Activated naive CD4-positive, alpha-beta T cell (primary cell): ENCODE measurements around the gene H2AZ2.
"Not testable (repeated sequence)": the region's sequence is repeated elsewhere in the genome, so short reads cannot be mapped to it uniquely, and the experiment has no call there.

Experiments used
- DNase-seq, 4 experiments: peaks; one replicate each; lab custom pipeline; 2025; lab: John Stamatoyannopoulos, UW

H2AZ2 gene

DNA sequence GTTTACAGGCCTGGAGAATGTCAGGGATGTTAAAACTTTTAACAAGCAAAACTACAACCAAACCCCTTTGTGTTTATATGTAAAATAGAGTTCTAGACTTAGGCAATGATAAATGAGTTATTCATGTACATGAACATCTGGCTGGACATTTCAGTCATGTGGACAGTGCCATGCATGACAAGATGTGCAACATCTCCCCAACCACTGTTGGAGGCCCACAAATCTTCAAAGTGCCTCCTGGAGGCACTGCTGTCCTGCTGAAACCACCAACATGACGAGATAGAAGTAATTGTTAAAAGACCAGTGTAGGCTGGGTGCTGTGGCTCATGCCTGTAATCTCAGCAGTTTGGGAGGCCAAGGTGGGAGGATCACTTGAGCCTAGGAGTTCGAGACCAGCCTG is 33.0 kb downstream of the H2AZ2 start:
- no peak for DNase-seq

GRCh38 chr7:44811571-44811970 is 36.3 kb downstream of the H2AZ2 start:
- no peak for DNase-seq

DNA sequence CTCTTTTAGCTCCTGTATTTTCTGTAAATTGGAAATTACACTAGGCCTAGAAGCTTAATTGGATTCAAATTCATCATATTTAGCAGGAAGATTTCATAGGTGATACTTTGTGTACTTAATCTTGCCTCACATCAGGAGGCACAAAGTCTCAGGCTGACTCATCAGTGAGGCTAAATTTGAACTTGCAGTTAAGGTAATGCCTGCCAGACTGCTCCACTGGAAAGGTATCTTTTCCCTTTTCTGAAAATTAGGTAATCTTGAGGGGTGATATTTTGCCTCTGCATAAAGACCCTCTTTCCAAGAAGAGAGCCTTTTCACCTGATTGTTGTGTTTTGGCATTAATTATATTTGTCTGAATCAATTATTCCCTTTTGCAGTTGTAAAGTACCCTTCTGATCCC is 36.8 kb downstream of the H2AZ2 start:
- no peak for DNase-seq

DNA sequence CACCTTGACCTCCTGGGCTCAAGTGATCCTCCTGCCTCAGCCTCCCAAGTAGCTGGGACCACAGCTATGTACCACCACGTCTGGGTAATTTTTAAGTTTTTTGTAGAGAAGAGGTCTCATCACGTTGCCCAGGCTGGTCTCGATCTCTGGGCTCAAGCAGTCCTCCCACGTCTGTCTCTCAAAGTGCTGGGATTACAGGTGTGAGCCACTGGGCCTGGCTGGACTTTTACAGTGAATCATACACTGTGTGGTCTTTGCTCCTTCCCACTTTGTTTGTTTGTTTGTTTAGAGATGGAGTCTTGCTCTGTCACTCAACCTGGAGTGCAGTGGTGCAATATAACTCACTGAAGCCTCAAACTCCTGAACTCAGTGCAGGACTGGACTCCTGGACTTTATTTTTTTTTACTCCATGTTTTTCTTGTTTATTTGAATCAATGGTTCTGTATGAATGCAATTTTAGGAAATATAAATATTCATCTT is 38.9 kb downstream of the H2AZ2 start:
- DNase-seq: no peak

DNA sequence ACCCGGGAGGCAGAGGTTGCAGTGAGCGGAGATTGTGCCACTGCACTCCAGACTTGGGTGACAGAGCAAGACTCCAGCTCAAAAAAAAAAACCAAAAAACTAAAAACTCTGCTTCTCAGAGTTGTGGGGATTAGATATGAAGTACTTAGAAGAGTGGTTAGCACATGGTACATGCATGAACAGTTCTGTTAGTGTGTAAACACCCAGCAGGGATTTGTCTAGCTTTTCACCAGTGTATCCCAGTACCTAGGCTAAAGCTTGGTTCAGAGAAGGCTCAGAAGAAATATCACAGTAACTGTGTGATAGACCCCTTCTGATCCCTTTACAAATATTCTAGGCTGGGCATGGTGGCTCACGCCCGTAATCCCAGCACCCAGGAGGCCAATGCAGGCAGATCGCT is 41.9 kb downstream of the H2AZ2 start:
- DNase-seq: no peak

DNA sequence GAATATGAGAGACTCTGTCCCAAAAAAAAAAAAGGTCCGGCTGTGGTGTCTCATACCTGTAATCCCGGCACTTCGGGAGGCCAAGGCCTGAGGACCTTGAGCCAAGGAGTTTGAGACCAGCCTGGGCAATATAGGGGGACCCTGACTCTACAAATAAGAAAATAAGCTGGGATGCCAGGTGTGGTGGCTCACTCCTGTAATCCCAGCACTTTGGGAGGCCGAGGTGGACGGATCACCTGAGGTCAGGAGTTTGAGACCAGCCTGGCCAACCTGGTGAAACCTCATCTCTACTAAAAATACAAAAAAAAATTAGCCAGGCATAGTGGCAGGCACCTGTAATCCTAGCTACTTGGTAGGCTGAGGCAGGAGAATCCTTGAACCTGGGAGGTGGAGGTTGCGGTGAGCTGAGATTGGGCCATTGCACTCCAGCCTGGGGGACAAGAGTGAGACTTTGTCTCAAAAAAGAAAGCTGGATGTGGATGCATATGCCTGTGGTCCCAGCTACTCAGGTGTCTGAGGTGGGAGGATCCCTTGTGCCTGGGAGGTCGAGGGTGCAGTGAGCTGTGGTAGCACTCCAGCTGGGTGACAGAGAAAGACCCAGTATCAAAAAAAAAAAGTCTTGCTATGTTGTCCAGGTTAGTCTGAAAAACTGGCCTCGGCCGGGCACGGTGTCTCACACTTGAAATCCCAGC is 43.9 kb downstream of the H2AZ2 start:
- DNase-seq: not testable (repeated sequence)

- no peak for DNase-seq
These were observed 45.4 kb downstream of the H2AZ2 start for GRCh38 chr7:44802418-44803025.

GRCh38 chr7:44801890-44802289 is 46.0 kb downstream of the H2AZ2 start:
- DNase-seq: no peak

- DNase-seq: no peak
These were observed 47.9 kb downstream of the H2AZ2 start for GRCh38 chr7:44799939-44800338.

- no peak for DNase-seq
These were observed 49.1 kb downstream of the H2AZ2 start for GRCh38 chr7:44798649-44799305.

GRCh38 chr7:44797329-44798258 is 50.3 kb downstream of the H2AZ2 start:
- DNase-seq: peak; percentile 62 to 76 (median 66)

DNA sequence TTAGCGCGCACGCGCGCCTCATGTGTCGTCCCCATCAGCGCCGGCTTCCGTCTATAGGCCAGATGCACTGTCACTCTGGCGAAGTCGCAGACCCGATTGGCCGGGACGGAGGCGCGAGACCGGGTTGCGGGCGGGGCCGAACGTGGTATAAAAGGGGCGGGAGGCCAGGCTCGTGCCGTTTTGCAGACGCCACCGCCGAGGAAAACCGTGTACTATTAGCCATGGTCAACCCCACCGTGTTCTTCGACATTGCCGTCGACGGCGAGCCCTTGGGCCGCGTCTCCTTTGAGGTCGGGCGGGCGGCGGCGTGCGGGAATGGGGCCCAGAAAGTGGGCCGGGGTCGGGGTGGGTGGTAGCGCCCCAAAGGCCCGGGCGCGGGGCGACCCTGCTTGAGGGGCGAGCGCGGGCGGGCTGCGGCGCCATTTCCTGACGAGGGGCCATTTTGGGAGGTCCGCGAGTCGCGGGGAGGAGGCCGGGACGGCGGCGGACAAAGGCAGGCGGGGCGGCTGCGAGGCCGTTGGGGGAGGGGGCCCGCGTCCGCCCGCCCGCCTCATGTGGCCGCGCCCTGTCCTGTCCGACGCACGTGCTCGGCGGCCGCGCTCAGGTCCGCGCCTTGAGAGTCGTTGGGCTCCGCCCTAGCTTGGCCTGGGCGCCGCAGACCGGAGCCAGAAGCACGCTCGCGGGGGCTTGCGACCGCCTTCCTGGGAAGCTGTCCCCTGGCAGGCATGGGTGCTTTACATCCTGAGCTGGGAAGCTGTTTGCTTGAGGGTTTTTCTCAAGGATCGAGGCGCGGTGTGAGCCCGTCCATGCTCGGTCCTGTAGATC is 51.2 kb downstream of the H2AZ2 start, which contains the start of gene PPIA:
TSS of gene PPIA (plus strand) at position 178 of the 825 bp plus-strand sequence. CDS start at position 222, 44 bp downstream.
- DNase-seq: peak; percentile 97 to 98 (median 97)

DNA sequence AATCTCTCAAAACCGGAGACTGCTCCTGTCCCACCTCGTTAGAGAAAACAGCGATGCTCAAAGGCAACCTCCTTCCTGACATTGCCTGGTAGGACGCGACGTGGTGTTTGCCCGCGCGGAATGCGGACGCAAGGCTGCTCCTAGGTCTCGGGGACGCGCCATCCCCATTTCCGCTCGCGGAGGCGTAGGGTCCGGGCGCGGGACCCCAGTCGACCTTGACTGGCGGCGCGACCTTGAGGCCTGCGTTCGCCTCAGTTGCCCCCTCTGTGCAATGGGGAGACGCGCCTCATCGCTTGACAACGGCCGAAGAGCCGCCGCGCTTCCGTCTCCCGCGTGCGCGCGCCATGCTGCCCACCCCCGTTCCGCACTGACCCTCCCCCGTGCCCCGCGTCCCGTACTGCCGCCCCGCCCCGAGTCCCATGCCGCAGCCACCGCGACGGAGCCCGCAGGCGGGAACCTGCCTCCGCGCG is 51.8 kb downstream of the H2AZ2 start:
- DNase-seq: peak in 2 of 4 experiments; percentile 57 to 59

- DNase-seq: no peak
These were observed 53.6 kb downstream of the H2AZ2 start for GRCh38 chr7:44794331-44794730.

- DNase-seq: no peak
These were observed 54.0 kb downstream of the H2AZ2 start for GRCh38 chr7:44793919-44794318.

DNA sequence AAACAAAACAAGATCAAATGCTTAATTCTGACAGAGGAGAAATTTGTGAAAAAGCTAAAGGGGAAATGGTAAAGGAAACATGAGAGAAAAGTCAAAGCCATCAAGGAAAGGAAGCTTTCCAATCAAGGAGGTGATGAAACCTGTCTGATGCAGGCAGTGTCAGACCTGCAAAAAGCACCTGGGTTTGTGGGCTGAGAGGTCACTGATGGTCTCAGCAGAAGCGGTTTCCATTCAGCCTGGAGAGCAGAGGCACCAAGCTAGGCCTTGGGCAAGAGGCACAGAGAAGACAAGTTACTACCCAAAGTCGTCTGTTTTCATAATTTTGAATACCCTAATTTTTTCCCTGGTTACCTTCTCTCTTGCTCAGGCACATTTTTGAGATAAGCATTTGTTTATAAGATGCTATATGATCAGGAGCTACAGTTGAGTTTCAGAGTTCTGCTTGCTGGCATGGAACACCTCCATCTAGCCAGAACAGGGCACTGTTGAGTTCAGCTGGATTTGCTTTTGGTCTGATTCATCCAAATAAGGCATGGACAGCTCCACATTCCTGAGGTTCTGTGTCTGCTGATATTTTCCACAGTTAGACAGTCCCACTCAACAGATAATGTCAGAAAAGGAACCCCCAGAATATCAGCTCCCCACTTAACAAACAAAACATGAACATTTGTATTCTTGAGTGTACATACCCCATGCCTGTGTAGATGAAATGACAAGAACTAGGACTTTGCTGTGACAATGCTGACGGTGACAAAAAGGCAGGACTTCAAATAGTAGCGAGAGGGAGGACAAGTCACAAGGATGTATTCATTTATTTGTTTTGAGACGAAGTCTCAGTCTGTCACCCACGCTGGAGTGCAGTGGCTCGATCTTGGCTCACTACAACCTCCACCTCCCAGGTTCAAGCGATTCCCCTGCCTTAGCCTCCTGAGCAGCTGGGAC is 56.3 kb downstream of the H2AZ2 start:
- no peak for DNase-seq

DNA sequence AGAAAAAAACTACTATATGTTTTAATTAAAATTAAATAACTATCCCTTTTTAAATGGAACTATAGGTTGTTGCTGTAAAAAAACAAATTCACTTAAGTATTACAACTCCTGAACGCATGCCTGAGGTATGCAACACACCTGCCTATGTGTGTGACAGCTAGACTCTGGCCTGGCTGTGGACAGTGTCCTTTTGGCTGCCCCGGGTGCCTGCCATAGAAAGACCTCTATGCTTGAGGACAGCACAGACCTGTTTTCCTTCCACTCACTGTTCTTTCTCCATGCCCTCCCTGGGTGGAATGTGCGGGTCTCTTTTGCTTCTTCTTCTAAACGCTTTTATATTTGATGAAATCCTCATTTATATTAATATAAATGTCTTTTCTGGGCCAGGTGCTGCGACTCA is 57.9 kb downstream of the H2AZ2 start:
- no peak for DNase-seq

- no peak for DNase-seq
These were observed 60.1 kb downstream of the H2AZ2 start for GRCh38 chr7:44787762-44788161.

DNA sequence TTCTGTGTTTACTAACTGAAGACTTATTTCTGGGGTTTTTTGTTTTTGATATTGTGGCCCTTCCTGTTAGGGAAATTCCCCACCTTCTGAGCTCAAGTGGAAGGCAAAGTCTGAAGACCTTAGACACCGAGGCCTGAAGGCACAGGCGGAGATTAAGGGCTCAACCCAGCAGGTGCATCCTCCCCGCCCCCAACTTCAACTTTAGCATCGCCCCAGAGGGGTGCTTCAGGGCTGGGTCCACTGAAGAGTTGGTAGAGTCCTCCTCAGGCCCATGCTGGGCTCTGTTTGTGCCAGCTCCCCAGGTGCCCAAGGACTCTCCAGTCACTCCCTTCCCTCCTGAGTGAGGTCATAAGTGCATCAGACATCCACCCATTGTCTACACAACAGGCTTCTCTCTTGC is 60.8 kb downstream of the H2AZ2 start:
- DNase-seq: no peak

- DNase-seq: not testable (repeated sequence)
These were observed 62.7 kb downstream of the H2AZ2 start for GRCh38 chr7:44785218-44785617.
